ENCODE measurements around the gene NNAT.
"Not testable (repeated sequence)": the region's sequence is repeated elsewhere in the genome, so short reads cannot be mapped to it uniquely, and the experiment has no call there.

NNAT gene, protein sequence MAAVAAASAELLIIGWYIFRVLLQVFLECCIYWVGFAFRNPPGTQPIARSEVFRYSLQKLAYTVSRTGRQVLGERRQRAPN

DNA sequence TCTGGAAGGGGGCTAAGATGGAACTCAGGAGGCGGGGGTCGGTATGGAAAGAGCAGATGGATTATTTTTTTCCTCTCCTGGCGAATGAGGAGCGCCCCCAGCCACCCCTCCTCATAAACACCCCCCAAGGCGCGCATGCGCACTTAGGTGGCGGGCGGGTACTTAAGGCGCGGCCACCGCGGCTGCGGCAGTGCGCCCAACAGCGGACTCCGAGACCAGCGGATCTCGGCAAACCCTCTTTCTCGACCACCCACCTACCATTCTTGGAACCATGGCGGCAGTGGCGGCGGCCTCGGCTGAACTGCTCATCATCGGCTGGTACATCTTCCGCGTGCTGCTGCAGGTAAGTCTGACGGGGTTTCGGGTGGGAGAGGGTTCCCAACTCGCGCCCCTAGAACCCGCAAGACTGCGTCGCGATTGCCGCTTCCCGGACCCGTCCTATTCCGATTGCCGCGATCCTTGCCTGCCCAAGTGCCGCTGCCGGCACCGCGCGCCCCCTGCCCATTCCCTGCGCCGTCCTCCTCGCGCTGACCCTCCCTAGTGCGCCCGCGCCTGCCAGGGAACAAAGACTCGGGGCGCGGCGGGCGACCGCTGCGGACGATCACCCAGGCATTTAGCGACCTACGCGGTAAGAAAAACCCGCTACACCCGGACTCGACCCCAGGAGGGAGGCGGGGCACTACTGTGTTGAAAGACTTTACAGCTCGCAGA lies at the start of gene NNAT:
Gene NNAT, plus strand, starts transcription at position 190 of the 711 bp plus-strand sequence. Its CDS starts 82 bp downstream, at position 272.
- H3K4me1 ChIP-seq (ENCODE audit: insufficient read depth, insufficient read length), result peaks cover 29% of the 10 kb centered on the region
- peaks cover 29% of the 10 kb centered on the region for H3K9me3 ChIP-seq (ENCODE audit: insufficient read depth, low read length)
- H3K27me3 ChIP-seq (ENCODE audit: insufficient read depth, insufficient read length), result no peaks in the 10 kb centered on the region
- TF ChIP-seq ZNF274 (IDR thresholded peaks at IDR 0.05; ENCODE audit: low read depth, low read length), result no peak
- TF ChIP-seq YY1 (IDR thresholded peaks at IDR 0.05; ENCODE audit: insufficient read depth, insufficient read length), result no peak
- TF ChIP-seq SUZ12 (IDR thresholded peaks at IDR 0.05; ENCODE audit: extremely low read depth, insufficient read depth, insufficient read length), result no peak
- no peak within 1 kb of the TSS for H3K4me3 ChIP-seq (ENCODE audit: insufficient read length, low read depth)
- H3K36me3 ChIP-seq (ENCODE audit: insufficient read depth, insufficient read length, low read length), result peaks cover 86% of the 10 kb centered on the region
- DNase-seq (ENCODE audit: low read depth, low spot score), result no peak
- no peak within 1 kb of the TSS for H3K9ac ChIP-seq (ENCODE audit: insufficient read length, low read depth)

DNA sequence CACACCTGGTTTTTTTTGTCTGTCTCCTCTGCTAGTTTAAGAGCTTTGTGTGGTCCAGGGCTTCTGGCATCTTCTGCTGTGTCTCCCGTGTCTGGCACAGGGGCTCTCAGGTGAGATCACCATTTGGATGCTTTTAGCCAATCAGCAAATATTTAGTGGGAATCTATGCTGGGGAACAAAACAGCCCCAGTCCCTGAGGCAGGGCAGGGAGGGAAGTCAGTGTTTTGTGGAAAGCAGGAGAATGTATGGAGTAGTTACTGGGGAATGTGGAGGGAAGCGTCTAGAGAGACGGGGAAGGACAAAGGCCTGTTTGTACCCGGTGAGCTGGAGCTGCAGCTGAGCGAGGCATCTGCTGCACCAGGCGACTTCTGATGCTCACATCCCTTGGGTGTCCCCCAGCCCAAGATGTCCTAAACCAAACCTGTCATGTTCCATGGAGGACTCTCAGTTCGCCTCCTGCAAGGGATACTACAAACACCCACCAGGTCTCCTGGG lies 49.3 kb upstream of the NNAT start:
- H3K36me3 ChIP-seq (ENCODE audit: insufficient read depth, insufficient read length, low read length), result no peaks in the 10 kb centered on the region

DNA sequence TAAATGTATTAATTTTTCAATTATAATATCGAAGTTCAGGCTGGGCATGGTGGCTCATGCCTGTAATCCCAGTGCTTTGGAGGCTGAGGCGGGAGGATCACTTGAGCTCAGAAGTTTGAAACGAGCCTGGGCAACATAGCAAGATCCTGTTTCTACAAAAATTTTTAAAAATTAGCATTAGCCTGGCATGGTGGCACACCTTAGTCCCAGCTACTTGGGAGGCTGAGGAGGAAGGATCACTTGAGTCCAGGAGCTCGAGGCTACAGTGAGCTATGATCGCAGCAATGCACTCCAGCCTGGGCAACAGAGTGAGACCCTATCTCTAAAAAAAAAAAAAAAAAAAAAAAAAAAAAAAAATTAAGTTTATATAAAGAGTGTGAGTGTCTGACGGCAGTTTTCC lies 48.6 kb upstream of the NNAT start:
- not testable (repeated sequence) for DNase-seq (ENCODE audit: low read depth, low spot score); H3K27me3 ChIP-seq (ENCODE audit: insufficient read depth, insufficient read length); H3K4me1 ChIP-seq (ENCODE audit: insufficient read depth, insufficient read length); H3K36me3 ChIP-seq (ENCODE audit: insufficient read depth, insufficient read length, low read length); H3K9ac ChIP-seq (ENCODE audit: insufficient read length, low read depth); H3K9me3 ChIP-seq (ENCODE audit: insufficient read depth, low read length); H3K4me3 ChIP-seq (ENCODE audit: insufficient read length, low read depth)

More for the DNA sequence above, 49.3 kb upstream of the NNAT start:
- H3K9ac ChIP-seq (ENCODE audit: insufficient read length, low read depth), result no peak overlapping the region
- H3K4me1 ChIP-seq (ENCODE audit: insufficient read depth, insufficient read length), result peaks cover 4% of the 10 kb centered on the region
- TF ChIP-seq SUZ12 (IDR thresholded peaks at IDR 0.05; ENCODE audit: extremely low read depth, insufficient read depth, insufficient read length) (no peak), ZNF274 (IDR thresholded peaks at IDR 0.05; ENCODE audit: low read depth, low read length) (no peak), YY1 (IDR thresholded peaks at IDR 0.05; ENCODE audit: insufficient read depth, insufficient read length) (no peak)
- DNase-seq (ENCODE audit: low read depth, low spot score), result no peak
- H3K27me3 ChIP-seq (ENCODE audit: insufficient read depth, insufficient read length), result no peaks in the 10 kb centered on the region
- H3K4me3 ChIP-seq (ENCODE audit: insufficient read length, low read depth), result no peak overlapping the region
- 0 out of 2 replicates have a peak, but pooled peaks cover 6% of the 10 kb centered on the region for H3K9me3 ChIP-seq (ENCODE audit: insufficient read depth, low read length)

DNA sequence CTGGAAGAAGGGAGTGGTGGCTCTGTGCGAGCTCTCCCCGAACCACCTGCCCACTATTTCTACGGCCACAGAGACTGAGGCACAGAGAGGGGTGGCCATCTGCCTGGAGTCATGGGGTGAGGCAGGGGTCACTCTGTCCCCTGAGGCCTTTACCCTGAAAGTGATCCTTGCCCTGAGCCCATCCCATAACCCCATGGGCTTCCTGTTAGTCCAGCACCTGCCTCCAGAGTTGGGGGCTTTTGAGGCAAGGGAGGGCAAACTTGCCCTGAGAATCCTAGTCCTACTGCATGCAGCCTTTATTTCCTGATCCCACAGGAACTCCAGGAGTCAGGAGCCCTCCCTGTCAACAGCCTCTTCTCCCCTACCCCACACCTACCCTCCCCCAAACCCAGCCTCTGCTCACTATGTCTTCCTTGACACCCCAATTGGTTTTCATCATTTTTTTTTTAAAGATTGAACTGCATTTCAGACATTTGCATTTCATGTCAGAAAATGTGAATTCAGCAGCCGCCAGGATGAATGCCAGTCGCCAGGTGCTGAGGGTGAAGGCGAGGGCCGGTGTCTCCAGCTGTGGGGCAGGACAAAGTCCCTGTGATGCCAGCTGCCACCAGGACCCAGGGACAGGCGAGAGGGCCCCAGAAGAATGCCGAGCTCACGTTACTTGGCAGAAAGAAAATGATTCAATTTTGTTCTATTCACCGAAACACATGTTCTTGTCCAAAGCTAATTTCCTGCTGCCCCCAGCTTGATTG lies 47.6 kb upstream of the NNAT start:
- H3K27me3 ChIP-seq (ENCODE audit: insufficient read depth, insufficient read length), result peaks cover 4% of the 10 kb centered on the region
- no peak overlapping the region for H3K4me3 ChIP-seq (ENCODE audit: insufficient read length, low read depth)
- no peaks in the 10 kb centered on the region for H3K36me3 ChIP-seq (ENCODE audit: insufficient read depth, insufficient read length, low read length)
- H3K9ac ChIP-seq (ENCODE audit: insufficient read length, low read depth), result peak overlapping the region; percentile 22
- H3K4me1 ChIP-seq (ENCODE audit: insufficient read depth, insufficient read length), result peaks cover 4% of the 10 kb centered on the region
- 0 out of 2 replicates have a peak, but pooled peaks cover 6% of the 10 kb centered on the region for H3K9me3 ChIP-seq (ENCODE audit: insufficient read depth, low read length)
- no peak for DNase-seq (ENCODE audit: low read depth, low spot score)
- TF ChIP-seq ZNF274 (IDR thresholded peaks at IDR 0.05; ENCODE audit: low read depth, low read length), result no peak
- no peak for TF ChIP-seq YY1 (IDR thresholded peaks at IDR 0.05; ENCODE audit: insufficient read depth, insufficient read length)
- no peak for TF ChIP-seq SUZ12 (IDR thresholded peaks at IDR 0.05; ENCODE audit: extremely low read depth, insufficient read depth, insufficient read length)

DNA sequence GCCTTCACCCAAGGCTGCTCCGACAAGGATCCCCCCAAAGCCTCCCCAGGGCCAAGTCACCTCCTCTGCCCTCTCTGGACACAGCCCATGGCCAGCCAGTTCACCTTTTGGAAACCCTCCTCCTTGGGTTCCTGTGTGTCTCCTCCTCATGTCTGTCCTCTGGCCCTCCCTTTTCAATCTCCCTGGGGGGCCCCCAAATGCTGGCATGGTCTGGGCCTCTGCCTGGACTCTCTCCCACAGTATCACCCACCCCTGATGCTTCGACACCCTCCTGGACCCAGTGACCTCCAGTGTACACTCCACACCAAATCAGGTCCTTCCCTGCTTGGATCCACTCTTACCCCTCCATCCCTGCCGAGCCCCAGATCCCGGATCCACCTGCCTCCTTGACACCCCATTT lies 46.7 kb upstream of the NNAT start:
- Histone ChIP-seq H3K36me3 (ENCODE audit: insufficient read depth, insufficient read length, low read length) (no peaks in the 10 kb centered on the region), H3K9me3 (ENCODE audit: insufficient read depth, low read length) (0 out of 2 replicates have a peak, but pooled peaks cover 6% of the 10 kb centered on the region), H3K9ac (ENCODE audit: insufficient read length, low read depth) (no peak overlapping the region), H3K4me1 (ENCODE audit: insufficient read depth, insufficient read length) (peaks cover 4% of the 10 kb centered on the region), H3K4me3 (ENCODE audit: insufficient read length, low read depth) (no peak overlapping the region), H3K27me3 (ENCODE audit: insufficient read depth, insufficient read length) (peaks cover 4% of the 10 kb centered on the region)
- TF ChIP-seq SUZ12 (IDR thresholded peaks at IDR 0.05; ENCODE audit: extremely low read depth, insufficient read depth, insufficient read length) (no peak), ZNF274 (IDR thresholded peaks at IDR 0.05; ENCODE audit: low read depth, low read length) (no peak), YY1 (IDR thresholded peaks at IDR 0.05; ENCODE audit: insufficient read depth, insufficient read length) (no peak)
- DNase-seq (ENCODE audit: low read depth, low spot score), result no peak

DNA sequence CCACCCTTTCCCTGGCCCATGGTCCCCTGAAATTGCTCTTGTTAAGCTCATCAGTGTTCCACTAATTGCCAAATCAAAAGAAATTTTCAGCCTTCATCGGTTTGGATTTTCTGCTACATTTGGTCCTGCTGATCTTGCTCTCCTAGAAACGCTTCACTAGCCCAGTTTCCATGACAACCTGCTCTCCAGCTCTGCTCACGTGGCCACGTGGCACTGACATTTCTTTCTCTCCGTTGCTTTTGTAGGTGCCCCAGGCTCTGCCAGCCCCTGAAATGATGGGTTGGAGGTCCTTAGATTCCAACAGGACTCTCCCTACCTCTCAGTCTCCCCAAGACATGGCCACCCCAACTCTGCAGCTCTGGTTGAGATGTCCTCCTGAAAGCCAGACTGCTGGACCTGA lies 45.8 kb upstream of the NNAT start:
- no peak for DNase-seq (ENCODE audit: low read depth, low spot score)
- peaks cover 4% of the 10 kb centered on the region for H3K4me1 ChIP-seq (ENCODE audit: insufficient read depth, insufficient read length)
- peaks cover 4% of the 10 kb centered on the region for H3K27me3 ChIP-seq (ENCODE audit: insufficient read depth, insufficient read length)
- no peak overlapping the region for H3K4me3 ChIP-seq (ENCODE audit: insufficient read length, low read depth)
- H3K36me3 ChIP-seq (ENCODE audit: insufficient read depth, insufficient read length, low read length), result no peaks in the 10 kb centered on the region
- 0 out of 2 replicates have a peak, but pooled peaks cover 6% of the 10 kb centered on the region for H3K9me3 ChIP-seq (ENCODE audit: insufficient read depth, low read length)
- TF ChIP-seq ZNF274 (IDR thresholded peaks at IDR 0.05; ENCODE audit: low read depth, low read length) (no peak), SUZ12 (IDR thresholded peaks at IDR 0.05; ENCODE audit: extremely low read depth, insufficient read depth, insufficient read length) (no peak), YY1 (IDR thresholded peaks at IDR 0.05; ENCODE audit: insufficient read depth, insufficient read length) (no peak)
- no peak overlapping the region for H3K9ac ChIP-seq (ENCODE audit: insufficient read length, low read depth)

DNA sequence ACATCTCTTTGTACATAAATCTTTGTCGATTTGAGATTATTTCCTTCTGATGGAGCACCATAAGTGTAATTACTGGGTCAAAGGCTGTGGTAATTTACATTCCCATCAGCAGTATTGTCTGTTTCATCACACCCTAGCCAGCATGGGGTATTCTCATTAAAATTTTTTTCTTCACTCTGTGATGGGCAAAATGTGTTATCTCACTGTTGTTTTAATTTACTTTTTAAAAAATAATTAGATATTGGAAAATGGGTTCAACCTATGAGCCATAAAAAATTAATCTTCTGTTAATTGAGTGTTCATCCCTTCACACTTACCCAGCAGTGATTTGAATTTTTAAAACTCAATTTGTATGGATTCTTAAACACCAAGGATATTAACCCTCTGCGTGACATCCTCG lies 44.0 kb upstream of the NNAT start:
- TF ChIP-seq SUZ12 (IDR thresholded peaks at IDR 0.05; ENCODE audit: extremely low read depth, insufficient read depth, insufficient read length) (no peak), YY1 (IDR thresholded peaks at IDR 0.05; ENCODE audit: insufficient read depth, insufficient read length) (no peak), ZNF274 (IDR thresholded peaks at IDR 0.05; ENCODE audit: low read depth, low read length) (no peak)
- Histone ChIP-seq H3K9me3 (ENCODE audit: insufficient read depth, low read length) (peaks cover 14% of the 10 kb centered on the region), H3K27me3 (ENCODE audit: insufficient read depth, insufficient read length) (peaks cover 4% of the 10 kb centered on the region), H3K36me3 (ENCODE audit: insufficient read depth, insufficient read length, low read length) (no peaks in the 10 kb centered on the region), H3K4me1 (ENCODE audit: insufficient read depth, insufficient read length) (peaks cover 2% of the 10 kb centered on the region), H3K9ac (ENCODE audit: insufficient read length, low read depth) (no peak overlapping the region), H3K4me3 (ENCODE audit: insufficient read length, low read depth) (no peak overlapping the region)
- no peak for DNase-seq (ENCODE audit: low read depth, low spot score)

Data from NT2/D1 (cell line).